Right ventricle myocardium inferior (tissue), 1 donor: Measurements from ENCODE around the gene ATOX1. TPM values are rescaled to one million over a fixed set of nuclear protein-coding genes. Genes with fewer than 3 reads are reported as not detected.
"Not testable (repeated sequence)": the region's sequence is repeated elsewhere in the genome, so short reads cannot be mapped to it uniquely, and the experiment has no call there.

Experiments used
- ATAC-seq: fragments of 200-7000 bp; cut with Tn5 transposase; one replicate; pipeline ENCODE4 v1.9.1; 2020; ENCODE audit warnings: mild to moderate bottlenecking, moderate library complexity
- DNase-seq: peaks from one replicate; pipeline ENCODE4 v3.0.0; 2021; ENCODE audit errors: missing footprints
- intact Hi-C: fragments of 100-400 bp; cut with DNase I; formaldehyde crosslinking; loops from one replicate; pipeline ENCODE4 v1.11.0; 2022
- total RNA-seq: library from RNA; stranded (reverse); fragmentation: NEBNext Ultra II Directional; extraction: Animal tissue kit (Norgen Biotek cat#: 25700); gene quantifications from one replicate; pipeline ENCODE4 v1.2.1, GENCODE V29; 2021
- donor health status: DM: no; HTN: yes; CAD: no; lungs with severe emphysema.

The ATOX1 gene
- total RNA-seq, 1 donor from 2014 or later: 69.5 TPM

DNA sequence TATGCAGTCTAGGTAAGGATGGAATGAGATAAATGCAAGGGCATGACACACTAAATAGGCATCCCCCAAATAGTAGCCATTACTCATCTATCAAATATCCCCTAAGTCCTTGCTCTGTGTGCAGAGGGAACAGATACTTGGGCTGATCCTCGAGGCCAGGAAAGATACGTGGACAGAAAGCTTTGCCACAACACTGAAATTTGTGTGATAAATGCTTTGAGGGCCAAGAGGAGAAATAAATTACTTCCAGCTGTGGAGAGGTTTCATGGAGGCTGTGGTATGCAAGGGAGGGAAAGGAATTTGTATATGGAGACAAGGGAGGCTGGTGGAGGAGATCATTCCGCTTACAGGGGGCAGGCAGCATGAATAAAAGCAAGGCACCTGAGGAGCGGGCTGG lies 18.5 kb downstream of the ATOX1 start:
- intact Hi-C loops: loop anchor here (1.0 to 10.0 kb wide), 3 partner anchors 81 to 293 kb away; partner anchors contain the start of gene SLC36A1
- no peak for DNase-seq
- ATAC-seq: peak; percentile 42

- no peak for DNase-seq
- no peak for ATAC-seq
- intact Hi-C loops: no loop called here
Observed at GRCh38 chr5:151739395-151739794, 19.0 kb downstream of the ATOX1 start.

DNA sequence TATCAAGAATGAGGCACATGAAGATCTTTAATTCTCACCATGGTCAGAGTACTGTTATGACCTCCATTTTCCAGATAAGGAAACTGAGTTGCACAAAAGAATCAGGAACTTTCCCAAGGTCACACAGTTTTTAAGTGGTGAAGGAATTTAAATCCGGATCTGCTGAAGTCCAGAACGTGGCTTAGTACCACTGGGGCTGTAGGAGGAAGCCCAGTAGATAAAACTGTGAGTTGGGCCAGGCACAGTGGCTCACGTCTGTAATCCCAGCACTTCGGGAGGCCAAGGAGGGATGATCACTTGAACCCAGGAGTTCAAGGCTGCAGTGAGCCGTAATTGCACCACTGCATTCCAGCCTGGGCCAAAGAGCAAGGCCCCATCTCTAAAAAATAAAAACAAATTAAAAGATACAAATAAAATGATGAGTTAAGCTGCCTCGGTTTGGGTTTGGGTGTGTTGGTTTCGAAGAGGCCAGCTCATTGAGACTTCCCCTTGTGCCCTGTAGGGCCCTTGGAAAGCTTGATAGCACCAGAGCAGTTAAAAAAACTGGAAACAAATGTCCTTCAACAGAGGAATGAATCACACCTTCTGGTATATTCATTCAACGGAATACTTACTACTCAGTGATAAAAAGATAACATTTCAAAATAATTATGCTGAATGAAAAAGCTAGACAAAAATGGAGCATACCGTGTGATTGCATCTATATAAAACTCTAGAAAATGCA lies 20.1 kb downstream of the ATOX1 start:
- intact Hi-C loops: no loop called here
- no peak for ATAC-seq
- DNase-seq: no peak

DNA sequence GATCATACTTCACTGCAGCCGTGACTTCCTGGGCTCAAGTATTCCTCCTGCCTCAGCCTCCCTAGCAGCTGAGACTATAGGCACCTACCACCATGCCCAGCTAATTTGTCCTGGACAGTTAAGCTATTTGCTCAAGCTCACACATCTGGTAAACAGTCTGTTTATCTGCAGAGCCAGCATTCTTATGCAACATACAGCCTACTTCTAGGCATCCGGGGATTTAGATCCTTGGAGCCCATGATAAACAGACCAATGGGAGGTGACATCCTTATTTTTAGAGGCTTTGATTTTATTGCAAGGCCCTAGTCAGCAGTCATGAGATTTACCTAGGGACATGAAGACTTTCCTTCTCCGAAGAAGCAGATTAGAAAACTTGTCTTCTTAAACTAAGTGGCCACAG lies 21.0 kb downstream of the ATOX1 start:
- no peak for ATAC-seq
- intact Hi-C loops: no loop called here
- DNase-seq: no peak

- no peak for ATAC-seq
Observed at GRCh38 chr5:151735646-151736045, 22.8 kb downstream of the ATOX1 start.

DNA sequence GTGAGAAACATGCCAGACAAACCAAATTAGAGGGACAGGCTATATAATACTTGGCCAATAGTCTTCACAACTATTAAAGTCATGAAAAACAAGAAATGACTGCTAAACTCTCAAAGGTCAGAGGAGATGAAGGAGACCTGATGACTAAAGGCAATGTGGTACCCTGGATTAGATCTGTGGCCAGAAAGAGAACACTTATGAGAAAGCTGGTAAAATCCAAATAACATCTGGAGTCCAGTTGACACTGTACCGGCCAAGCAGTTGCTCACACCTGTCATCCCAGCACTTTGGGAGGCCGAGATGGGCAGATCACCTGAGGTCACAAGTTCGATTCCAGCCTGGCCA lies 24.4 kb downstream of the ATOX1 start:
- ATAC-seq (no peak), DNase-seq (no peak)
- intact Hi-C loops: no loop called here

More at GRCh38 chr5:151735646-151736045, 22.8 kb downstream of the ATOX1 start:
- intact Hi-C loops: no loop called here
- no peak for DNase-seq

DNA sequence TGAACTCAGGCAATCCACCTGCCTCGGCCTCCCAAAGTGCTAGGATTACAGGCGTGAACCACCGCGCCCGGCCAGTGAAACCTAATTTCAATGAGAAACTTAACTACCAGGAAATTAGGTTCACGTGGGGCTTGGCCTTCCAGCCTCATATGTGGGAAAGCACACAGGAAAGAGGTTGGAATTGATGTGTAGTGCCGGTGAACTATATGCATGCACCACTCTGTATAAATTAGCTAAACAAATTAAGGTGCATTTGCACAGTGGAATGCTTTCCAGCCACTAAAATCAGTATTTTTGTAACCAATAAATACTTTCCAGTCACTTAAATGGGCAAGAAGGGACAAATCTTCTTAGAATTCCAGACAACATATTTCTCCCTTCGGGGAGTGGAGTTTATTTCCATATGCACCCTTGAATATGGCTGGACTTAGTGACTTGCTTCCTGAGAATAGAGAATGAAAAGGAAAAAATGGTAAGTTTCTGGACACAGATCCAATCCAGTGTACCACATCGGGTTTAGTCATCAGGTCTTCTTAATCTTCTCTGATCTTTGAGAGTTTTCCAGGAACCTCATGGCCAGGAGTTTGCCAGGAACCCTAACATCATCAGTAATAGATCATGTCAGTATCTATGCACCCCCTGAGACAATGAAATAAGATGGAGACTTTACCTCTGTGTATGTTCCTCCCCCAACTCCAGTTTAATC lies 24.9 kb downstream of the ATOX1 start:
- ATAC-seq (no peak), DNase-seq (no peak)
- intact Hi-C loops: no loop called here

DNA sequence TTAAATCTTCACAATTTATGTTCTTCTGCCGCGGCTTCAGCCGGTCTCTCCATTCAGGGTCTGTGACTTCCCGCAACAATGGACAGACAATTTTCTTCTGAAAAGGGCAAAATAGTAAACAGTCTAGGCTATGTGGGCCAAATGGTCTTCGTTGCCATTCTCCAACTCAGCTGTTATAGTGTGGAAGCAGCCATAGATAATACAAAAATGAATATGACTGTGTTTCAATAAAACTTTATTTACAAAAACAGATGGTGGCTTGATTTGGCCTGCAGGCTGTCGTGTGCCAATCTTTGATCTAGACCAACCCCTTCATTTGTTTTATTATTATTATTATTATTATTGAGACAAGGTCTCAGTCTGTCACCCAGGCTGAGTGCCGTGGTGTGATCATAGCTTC lies 28.1 kb downstream of the ATOX1 start:
- DNase-seq (no peak), ATAC-seq (no peak)
- intact Hi-C loops: no loop called here

DNA sequence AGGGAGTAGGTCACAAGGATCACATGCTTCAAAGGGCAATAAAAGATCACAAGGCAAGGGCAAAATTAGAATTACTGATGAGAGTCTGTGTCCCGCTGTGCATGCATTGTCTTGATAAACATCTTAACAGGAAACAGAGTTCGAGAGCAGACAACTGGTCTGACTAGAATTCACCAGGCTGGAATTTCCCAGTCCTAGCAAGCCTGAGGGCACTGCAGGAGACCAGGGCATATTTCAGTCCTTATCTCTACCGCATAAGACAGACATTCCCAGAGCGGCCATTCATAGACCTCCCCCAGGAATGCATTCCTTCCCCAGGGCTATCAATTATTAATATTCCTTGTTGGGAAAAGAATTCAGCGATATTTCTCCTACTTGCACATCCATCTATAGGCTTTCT lies 28.8 kb downstream of the ATOX1 start:
- DNase-seq, ATAC-seq, intact Hi-C loops: not testable (repeated sequence)

- intact Hi-C loops: no loop called here
- no peak for ATAC-seq
- DNase-seq: no peak
Observed at GRCh38 chr5:151724360-151724759, 34.1 kb downstream of the ATOX1 start.

DNA sequence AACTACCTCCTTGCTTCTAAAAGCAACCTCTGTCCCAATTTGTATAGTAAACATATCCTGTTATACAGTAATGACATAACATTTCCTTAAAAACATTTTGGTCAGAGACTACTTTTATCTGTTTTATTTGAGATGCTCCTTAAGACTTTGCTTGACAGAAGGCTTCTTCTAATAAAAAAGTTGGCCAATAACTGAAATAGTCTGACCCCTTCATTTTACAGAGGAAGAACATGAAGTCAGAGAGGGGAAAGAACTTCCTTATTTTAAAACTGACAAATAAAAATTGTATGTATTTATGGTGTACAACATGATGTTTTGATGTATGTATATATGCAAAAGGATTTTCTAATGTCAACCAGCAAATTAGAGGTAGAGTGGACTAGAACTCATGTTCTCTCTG lies 35.9 kb downstream of the ATOX1 start:
- ATAC-seq: no peak
- intact Hi-C loops: no loop called here
- no peak for DNase-seq

DNA sequence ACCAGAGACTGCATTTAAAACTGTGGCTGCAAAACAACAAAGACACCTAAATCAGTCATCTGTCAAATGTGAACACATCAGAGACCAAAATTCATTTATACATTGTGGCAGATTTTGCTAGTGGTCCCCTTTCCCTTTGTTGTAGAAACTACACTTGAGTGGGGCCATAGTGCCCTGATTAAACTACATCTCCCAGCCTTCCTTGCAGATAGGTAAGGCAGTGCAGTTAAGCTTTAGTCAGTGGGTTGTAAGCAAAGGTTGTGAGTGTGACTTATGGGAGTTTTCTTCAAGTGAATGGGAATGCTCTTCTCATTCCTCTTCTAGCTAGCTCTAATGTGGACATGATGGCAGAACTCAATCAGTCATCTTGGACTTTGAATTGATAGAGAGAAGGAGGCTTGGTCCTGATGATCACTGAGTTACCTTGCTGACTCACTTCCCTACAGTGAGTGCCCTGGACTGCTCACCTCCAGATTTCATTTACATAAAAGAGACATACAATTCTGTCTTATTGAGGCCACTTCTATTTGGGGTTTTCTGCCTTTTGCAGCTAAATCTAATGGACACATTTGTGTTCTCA lies 36.5 kb downstream of the ATOX1 start:
- no peak for ATAC-seq
- intact Hi-C loops: no loop called here
- no peak for DNase-seq

- DNase-seq (no peak), ATAC-seq (no peak)
- intact Hi-C loops: no loop called here
Observed at GRCh38 chr5:151721087-151721646, 37.3 kb downstream of the ATOX1 start.

DNA sequence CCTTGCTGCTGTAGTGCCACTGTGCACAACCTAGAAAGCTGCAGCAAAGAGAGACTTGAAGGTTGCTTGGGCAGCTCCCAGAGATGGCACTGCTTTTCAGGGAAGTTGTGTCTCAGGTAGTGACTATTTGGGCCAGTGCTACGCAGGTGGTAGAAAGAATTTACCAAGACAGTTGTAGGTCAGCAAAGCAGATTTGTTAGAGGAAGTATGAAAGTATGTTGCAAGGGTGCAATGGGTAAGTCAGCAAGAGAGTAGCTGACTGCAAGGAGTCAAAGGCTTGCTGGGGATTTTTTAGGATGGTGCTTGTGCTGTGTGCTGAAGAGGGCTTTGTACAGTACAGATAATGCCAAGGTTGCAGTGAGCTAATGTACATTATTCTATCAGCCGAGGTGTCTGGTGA lies 38.2 kb downstream of the ATOX1 start:
- intact Hi-C loops: no loop called here
- ATAC-seq: no peak

GRCh38 chr5:151719228-151720000 lies 39.0 kb downstream of the ATOX1 start:
- ATAC-seq: peak; percentile 72
- DNase-seq: no peak
- intact Hi-C loops: loop anchor here (1.0 kb wide), 1 partner anchor 60 kb away; no protein-coding TSS in a partner anchor

More for the DNA sequence above, 38.2 kb downstream of the ATOX1 start:
- no peak for DNase-seq

- intact Hi-C loops: loop anchor here (1.0 kb wide), 1 partner anchor 59 kb away; no protein-coding TSS in a partner anchor
- DNase-seq: no peak
- ATAC-seq: no peak
Observed at GRCh38 chr5:151718646-151719045, 39.8 kb downstream of the ATOX1 start.

DNA sequence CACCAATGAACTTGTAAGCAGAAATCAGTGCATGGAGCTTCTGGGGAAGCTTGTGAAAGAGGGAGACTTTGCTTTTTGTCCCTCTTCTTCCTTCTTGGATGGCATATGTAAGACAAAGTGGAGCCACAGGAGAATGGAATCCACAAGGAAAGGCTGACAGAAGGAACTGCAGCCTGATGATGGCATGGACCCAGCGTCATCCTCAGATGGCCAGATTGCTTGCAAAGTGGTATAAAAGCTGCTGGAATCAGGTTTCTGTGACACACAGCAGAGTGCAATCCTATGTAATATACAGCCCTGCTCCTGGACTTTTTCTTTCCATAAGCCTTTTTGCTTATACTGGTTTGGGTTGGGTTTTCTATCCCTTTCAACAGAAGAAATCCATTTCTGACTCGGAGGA lies 40.3 kb downstream of the ATOX1 start:
- no peak for DNase-seq
- intact Hi-C loops: no loop called here
- no peak for ATAC-seq

DNA sequence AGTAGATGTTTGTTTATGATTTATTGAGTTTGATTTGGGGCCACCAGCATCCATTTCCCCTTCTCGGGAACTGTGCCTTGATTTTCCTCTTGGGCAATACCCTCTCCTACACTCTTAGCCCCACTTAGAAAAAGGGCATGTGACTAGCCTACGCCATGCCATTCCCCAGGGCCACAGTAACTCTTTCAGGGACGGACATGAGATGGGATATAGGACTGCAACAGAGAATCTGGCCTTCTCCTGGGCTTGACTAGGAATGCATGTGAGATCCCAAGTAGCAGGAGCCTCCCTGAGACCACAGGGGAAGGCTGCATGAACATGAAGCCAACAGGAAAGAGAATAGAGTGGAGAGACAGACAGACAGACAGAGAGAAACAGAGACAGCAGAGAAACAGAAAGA lies 41.0 kb downstream of the ATOX1 start:
- ATAC-seq (no peak), DNase-seq (no peak)
- intact Hi-C loops: no loop called here

DNA sequence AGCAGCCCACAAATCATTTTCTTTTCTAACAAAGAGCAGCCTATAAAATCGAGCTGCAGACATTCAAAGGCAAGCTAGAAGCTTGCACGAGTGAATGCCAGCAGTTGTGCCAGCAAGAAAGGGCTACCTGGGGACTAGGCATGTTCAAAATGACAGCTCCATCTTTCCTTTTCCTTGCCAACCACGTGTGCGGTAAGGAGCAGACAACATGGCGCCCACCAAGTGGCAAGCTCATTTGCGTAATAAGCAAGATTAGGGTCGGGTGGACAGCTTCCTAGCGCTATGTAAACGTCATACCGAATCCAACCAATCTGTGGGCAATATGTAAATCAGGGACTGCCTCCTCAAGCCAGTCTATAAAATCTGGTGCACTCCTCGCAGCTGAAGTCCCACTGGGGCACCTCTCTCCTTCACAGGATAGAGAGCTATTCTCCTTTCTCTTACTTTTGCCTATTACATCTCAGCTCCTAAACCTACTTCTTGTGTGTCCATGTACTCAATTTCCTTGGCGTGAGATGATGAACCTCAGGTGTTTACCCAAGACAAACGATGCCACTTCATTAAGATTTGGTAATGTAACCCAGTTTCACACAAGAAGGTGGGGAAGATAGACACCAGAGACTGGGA lies 49.2 kb downstream of the ATOX1 start:
- DNase-seq (no peak), ATAC-seq (no peak)
- intact Hi-C loops: no loop called here
